B cell (primary cell): Measurements from ENCODE around the gene TRIP4. TPM values are rescaled to one million over a fixed set of nuclear protein-coding genes. Genes with fewer than 3 reads are reported as not detected.
"Not testable (repeated sequence)": the region's sequence is repeated elsewhere in the genome, so short reads cannot be mapped to it uniquely, and the experiment has no call there.

Source experiments
- ATAC-seq: fragments of 200-7000 bp; cut with Tn5 transposase; one replicate; pipeline ENCODE4 v1.10.0; 2021; ENCODE audit warnings: low read depth, mild to moderate bottlenecking, moderate number of reproducible peaks, moderate library complexity
- CTCF ChIA-PET: fragments of 350-600 bp; sonication (Branson Sonifier 250); formaldehyde crosslinking; loops from one replicate; lab custom pipeline; 2021; ENCODE audit warnings: antibody characterized with exemption, inconsistent platforms; lab: Charles Lee
- POLR2A ChIA-PET: fragments of 350-600 bp; sonication (Branson Sonifier 250); formaldehyde crosslinking; loops from one replicate; lab custom pipeline; 2021; ENCODE audit warnings: antibody characterized with exemption; lab: Charles Lee
- DNase-seq: peaks from one replicate; pipeline ENCODE4 v3.0.0; 2013
- H2AFZ ChIP-seq: 2 replicates; pipeline ENCODE4 v1.6.1; 2012; ENCODE audit warnings: mild to moderate bottlenecking, low read depth, low read length; ENCODE audit not compliant: insufficient read depth, poor library complexity, severe bottlenecking
- H3K27ac ChIP-seq, 2 donors: 1 replicate in 1 of 2; 2 replicates in 1 of 2; pipeline ENCODE4 v1.5.1; 2012 to 2013; ENCODE audit warnings: low read length in 2 of 2, mild to moderate bottlenecking in 2 of 2, moderate library complexity in 1 of 2
- H3K27me3 ChIP-seq, 4 experiments: fragments of 200-600 bp in 1 of 4; sonication (generic) in 1 of 4; replicated peaks in 1 of 4; 1 replicate in 2 of 4; 2 replicates in 2 of 4; pipeline versions ENCODE4 v1.6.1 to v1.7.0; 2013 to 2016; ENCODE audit warnings: low read length in 3 of 4, mild to moderate bottlenecking in 2 of 4, mixed read lengths in 1 of 4, moderate library complexity in 1 of 4; ENCODE audit not compliant: insufficient read depth in 4 of 4, control insufficient read depth in 3 of 4; ENCODE audit errors: control extremely low read depth in 1 of 4
- H3K36me3 ChIP-seq, 2 experiments: replicated peaks in 1 of 2; 1 replicate in 1 of 2; 2 replicates in 1 of 2; pipeline versions ENCODE4 v1.6.1 to v1.7.1; 2013; ENCODE audit warnings: low read length in 1 of 2; ENCODE audit not compliant: insufficient read depth in 2 of 2, control insufficient read depth in 1 of 2; ENCODE audit errors: control extremely low read depth in 1 of 2, extremely low read depth in 1 of 2
- H3K4me1 ChIP-seq, 2 donors: fragments of 200-600 bp in 1 of 2; sonication (generic) in 1 of 2; 1 replicate in 1 of 2; 2 replicates in 1 of 2; pipeline versions ENCODE4 v1.5.1 to v1.6.1; 2013 to 2017; ENCODE audit warnings: low read length in 2 of 2; ENCODE audit not compliant: control insufficient read depth in 2 of 2, insufficient read depth in 2 of 2
- H3K4me2 ChIP-seq: replicated peaks from 2 replicates; pipeline ENCODE3; 2012; ENCODE audit warnings: mild to moderate bottlenecking, low read depth, low read length; ENCODE audit not compliant: poor library complexity, severe bottlenecking
- H3K4me3 ChIP-seq, 5 experiments: fragments of 200-600 bp in 1 of 5; sonication (generic) in 1 of 5; 1 replicate in 3 of 5; 2 replicates in 2 of 5; pipeline versions ENCODE4 v1.5.1 to v1.7.0; 2011 to 2016; ENCODE audit warnings: low read length in 4 of 5, mild to moderate bottlenecking in 4 of 5, low read depth in 2 of 5, control low read depth in 1 of 5, moderate library complexity in 1 of 5; ENCODE audit not compliant: insufficient read depth in 1 of 5; ENCODE audit errors: control extremely low read depth in 1 of 5, extremely low read depth in 1 of 5
- H3K79me2 ChIP-seq: fragments of 200-600 bp; sonication (generic); one replicate; pipeline ENCODE4 v1.6.0; 2016; ENCODE audit warnings: low read length; ENCODE audit not compliant: control insufficient read depth, insufficient read depth
- H3K9ac ChIP-seq: fragments of 200-600 bp; sonication (generic); 2 replicates; pipeline ENCODE4 v1.6.1; 2017; ENCODE audit warnings: mild to moderate bottlenecking, low read length, moderate library complexity
- H3K9me3 ChIP-seq, 3 donors: one replicate each; pipeline versions ENCODE4 v1.6.1 to v1.7.1; 2013; ENCODE audit warnings: low read length in 2 of 3; ENCODE audit not compliant: control insufficient read depth in 2 of 3, insufficient read depth in 1 of 3; ENCODE audit errors: control extremely low read depth in 1 of 3
- H4K20me1 ChIP-seq: 2 replicates; pipeline ENCODE4 v1.6.0; 2012; ENCODE audit warnings: mild to moderate bottlenecking, low read length; ENCODE audit not compliant: insufficient read depth, control insufficient read depth, poor library complexity, severe bottlenecking
- H3K27ac Mint-ChIP-seq: one replicate; pipeline ENCODE4 v1.8.0; 2021; ENCODE audit warnings: mixed read lengths
- H3K27me3 Mint-ChIP-seq: one replicate; pipeline ENCODE4 v1.8.0; 2021; ENCODE audit warnings: mixed read lengths
- H3K4me1 Mint-ChIP-seq: one replicate; pipeline ENCODE4 v1.8.0; 2021; ENCODE audit warnings: mixed read lengths
- H3K4me3 Mint-ChIP-seq: one replicate; pipeline ENCODE4 v1.8.0; 2021; ENCODE audit warnings: mixed read lengths
- H3K9me3 Mint-ChIP-seq: one replicate; pipeline ENCODE4 v1.8.0; 2022; ENCODE audit warnings: mixed read lengths; ENCODE audit not compliant: insufficient read depth
- CTCF ChIP-seq: fragments of 200-600 bp; IDR thresholded peaks from one replicate; pipeline ENCODE4 v1.8.0; 2022; ENCODE audit warnings: antibody characterized with exemption, mild to moderate bottlenecking
- EZH2 ChIP-seq: IDR thresholded peaks from 2 replicates; pipeline ENCODE4 v1.6.1; 2012; ENCODE audit warnings: borderline replicate concordance, low read depth, mild to moderate bottlenecking, moderate library complexity, low read length; ENCODE audit not compliant: insufficient read depth, poor library complexity, severe bottlenecking
- WGBS: methylation state at CpG from one replicate; pipeline ENCODE4 v1.1.5; 2013; ENCODE audit warnings: missing lambda C conversion rate; ENCODE audit not compliant: insufficient coverage; 5-methylcytosine and 5-hydroxymethylcytosine counted together
- intact Hi-C: fragments of 100-400 bp; cut with micrococcal nuclease; formaldehyde crosslinking; loops from one replicate; pipeline ENCODE4 v1.10.0; 2022
- polyA plus RNA-seq: library from polyadenylated mRNA; depleted of rRNA; stranded (reverse); fragments of >200 nt; gene quantifications from 2 replicates; pipeline ENCODE4 v1.2.3, GENCODE V29; 2012
- total RNA-seq, 2 donors: library from RNA; stranded (reverse); fragments of 120-200 nt in 1 of 2; gene quantifications; 1 replicate in 1 of 2; 2 replicates in 1 of 2; pipeline versions ENCODE4 v1.2.3 to v1.2.4, GENCODE V29; 2013 to 2022

The TRIP4 gene
- total and polyA plus RNA-seq, 2 donors (not counting 1 experiment from before 2014, with no cell fraction given), result 13.7 to 38.2 TPM

GRCh38 chr15:64493641-64494040 lies 106.0 kb downstream of the TRIP4 start:
- Mint-ChIP-seq H3K27ac (no peak overlapping the region), H3K4me3 (no peak overlapping the region)
- H3K79me2 ChIP-seq, result peaks cover 23% of the 10 kb centered on the region

GRCh38 chr15:64495968-64496367 lies 108.3 kb downstream of the TRIP4 start:
- H3K4me3 Mint-ChIP-seq, intact Hi-C loops, H3K4me1 Mint-ChIP-seq, POLR2A ChIA-PET, H3K4me2 ChIP-seq, H3K9me3 ChIP-seq, H3K27ac ChIP-seq, H3K9me3 Mint-ChIP-seq, H4K20me1 ChIP-seq, H3K4me1 ChIP-seq, H3K9ac ChIP-seq, ATAC-seq, DNase-seq, H3K4me3 ChIP-seq, H3K27ac Mint-ChIP-seq, H3K27me3 ChIP-seq, H3K27me3 Mint-ChIP-seq, H2AFZ ChIP-seq, CTCF ChIA-PET: not testable (repeated sequence)
- H3K36me3 ChIP-seq, result peaks cover 0 to 15% of the 10 kb centered on the region in 2 experiments
- no CpG with 5 or more reads among the region's 2 CpGs for WGBS
- peaks cover 20% of the 10 kb centered on the region for H3K79me2 ChIP-seq

More at GRCh38 chr15:64493641-64494040, 106.0 kb downstream of the TRIP4 start:
- no peaks in the 10 kb centered on the region for H3K4me1 ChIP-seq
- H3K27ac ChIP-seq, result no peak overlapping the region
- H4K20me1 ChIP-seq, result no peaks in the 10 kb centered on the region
- no peak overlapping the region for H3K9ac ChIP-seq
- DNase-seq, result no peak
- no peaks in the 10 kb centered on the region for H3K9me3 Mint-ChIP-seq
- ChIA-PET POLR2A (no interaction called here), CTCF (no interaction called here)
- no peaks in the 10 kb centered on the region for H3K27me3 Mint-ChIP-seq
- no peak overlapping the region for H2AFZ ChIP-seq
- no peaks in the 10 kb centered on the region for H3K27me3 ChIP-seq
- no peaks in the 10 kb centered on the region for H3K4me1 Mint-ChIP-seq
- no peaks in the 10 kb centered on the region for H3K36me3 ChIP-seq
- H3K4me3 ChIP-seq, result no peak overlapping the region
- no peak for TF ChIP-seq CTCF
- no peak for TF ChIP-seq EZH2
- 90% methylated on average over 2 of the region's 2 CpGs for WGBS
- ATAC-seq, result no peak
- H3K4me2 ChIP-seq, result no peak overlapping the region
- intact Hi-C loops, result no loop called here
- no peaks in the 10 kb centered on the region for H3K9me3 ChIP-seq
